IMR-90 (cell line): ENCODE data around the gene ZBED4. TPM values are rescaled to one million over a fixed set of nuclear protein-coding genes. Genes with fewer than 3 reads are reported as not detected.

ENCODE experiments used
- ATAC-seq: fragments of 200-7000 bp; cut with Tn5 transposase; 2 replicates; pipeline ENCODE4 v1.9.1; 2020; ENCODE audit warnings: low read depth, mild to moderate bottlenecking, moderate library complexity
- BruUV-seq: library from RNA; stranded (reverse); fragments of 400-500 nt; replicated peaks from 2 replicates; lab custom pipeline; 2021; lab: Mats Ljungman, UMichigan
- CTCF ChIA-PET: fragments of 300-600 bp; formaldehyde crosslinking; extraction: SDS; loops from one replicate; lab custom pipeline; 2021; ENCODE audit warnings: antibody characterized with exemption; lab: Yijun Ruan, JAX
- POLR2A ChIA-PET: fragments of 300-600 bp; sonication (Branson Sonifier 250); formaldehyde crosslinking; loops from one replicate; lab custom pipeline; 2022; ENCODE audit warnings: antibody characterized with exemption; ENCODE audit not compliant: unreplicated experiment; lab: Charles Lee
- DNase-seq: peaks from one replicate; pipeline ENCODE4 v3.0.0; 2013
- H2AFZ ChIP-seq: replicated peaks from 2 replicates; pipeline ENCODE3; 2013; ENCODE audit warnings: low read length, mild to moderate bottlenecking; ENCODE audit not compliant: poor library complexity
- H2AK5ac ChIP-seq: 2 replicates; pipeline ENCODE4 v1.6.1; 2013; ENCODE audit warnings: low read depth, low read length, inconsistent platforms
- H2AK9ac ChIP-seq: replicated peaks from 2 replicates; pipeline ENCODE3; 2013; ENCODE audit warnings: mild to moderate bottlenecking, low read depth, low read length, moderate library complexity; ENCODE audit not compliant: poor library complexity
- H2BK120ac ChIP-seq: 2 replicates; pipeline ENCODE4 v1.6.1; 2013; ENCODE audit warnings: low read depth, low read length, inconsistent platforms
- H2BK15ac ChIP-seq: 3 replicates; pipeline ENCODE4 v1.6.1; 2013; ENCODE audit warnings: low read depth, low read length, inconsistent platforms
- H2BK20ac ChIP-seq: 2 replicates; pipeline ENCODE4 v1.6.1; 2013; ENCODE audit warnings: low read depth, mild to moderate bottlenecking, inconsistent platforms, low read length, moderate library complexity
- H2BK5ac ChIP-seq: 2 replicates; pipeline ENCODE4 v1.6.1; 2013; ENCODE audit warnings: mild to moderate bottlenecking, low read depth, low read length, inconsistent platforms; ENCODE audit not compliant: poor library complexity, severe bottlenecking
- H3K14ac ChIP-seq: replicated peaks from 2 replicates; pipeline ENCODE4 v1.6.1; 2013; ENCODE audit warnings: low read depth, low read length, inconsistent platforms
- H3K18ac ChIP-seq: 2 replicates; pipeline ENCODE4 v1.6.1; 2013; ENCODE audit warnings: low read depth, low read length, control low read depth
- H3K23ac ChIP-seq: 2 replicates; pipeline ENCODE4 v1.6.1; 2013; ENCODE audit warnings: low read depth, low read length, inconsistent platforms
- H3K27ac ChIP-seq: 2 replicates; pipeline ENCODE4 v1.5.1; 2013; ENCODE audit warnings: mild to moderate bottlenecking, control low read depth, low read length; ENCODE audit not compliant: insufficient read depth
- H3K27me3 ChIP-seq: 2 replicates; pipeline ENCODE4 v1.6.1; 2013; ENCODE audit warnings: low read length; ENCODE audit not compliant: control insufficient read depth, insufficient read depth
- H3K36me3 ChIP-seq: 2 replicates; pipeline ENCODE4 v1.6.1; 2013; ENCODE audit warnings: low read length, mixed read lengths; ENCODE audit not compliant: control insufficient read depth, insufficient read depth
- H3K4ac ChIP-seq: 2 replicates; pipeline ENCODE4 v1.6.1; 2013; ENCODE audit warnings: low read depth, low read length, inconsistent platforms
- H3K4me1 ChIP-seq: 2 replicates; pipeline ENCODE4 v1.6.1; 2013; ENCODE audit warnings: low read length, mixed read lengths; ENCODE audit not compliant: control insufficient read depth, insufficient read depth
- H3K4me2 ChIP-seq: 2 replicates; pipeline ENCODE4 v1.6.1; 2013; ENCODE audit warnings: low read depth, mild to moderate bottlenecking, control low read depth, low read length, moderate library complexity
- H3K4me3 ChIP-seq: 2 replicates; pipeline ENCODE4 v1.5.1; 2013; ENCODE audit warnings: low read depth, mild to moderate bottlenecking, control low read depth, low read length, moderate library complexity; ENCODE audit not compliant: insufficient read depth
- H3K56ac ChIP-seq: 2 replicates; pipeline ENCODE4 v1.6.1; 2013; ENCODE audit warnings: low read length, inconsistent platforms; ENCODE audit not compliant: insufficient read depth; ENCODE audit errors: extremely low read depth
- H3K79me1 ChIP-seq, 2 experiments: 2 replicates each; pipeline ENCODE4 v1.6.1; 2013; ENCODE audit warnings: low read length in 2 of 2, inconsistent platforms in 1 of 2, low read depth in 1 of 2
- H3K9ac ChIP-seq: 2 replicates; pipeline ENCODE4 v1.6.1; 2013; ENCODE audit warnings: low read depth, low read length, control low read depth
- H3K9me1 ChIP-seq: 2 replicates; pipeline ENCODE4 v1.6.1; 2013; ENCODE audit warnings: low read length, inconsistent platforms; ENCODE audit not compliant: insufficient read depth
- H3K9me3 ChIP-seq: 2 replicates; pipeline ENCODE4 v1.6.1; 2013; ENCODE audit warnings: low read length; ENCODE audit not compliant: control insufficient read depth, insufficient read depth
- H4K20me1 ChIP-seq: 2 replicates; pipeline ENCODE4 v1.6.1; 2013; ENCODE audit warnings: low read length, inconsistent platforms; ENCODE audit not compliant: insufficient read depth
- H4K5ac ChIP-seq: 2 replicates; pipeline ENCODE4 v1.6.1; 2013; ENCODE audit warnings: mild to moderate bottlenecking, low read depth, low read length, control low read depth
- H4K8ac ChIP-seq, 2 experiments: 2 replicates each; pipeline ENCODE4 v1.6.1; 2013; ENCODE audit warnings: low read depth in 2 of 2, low read length in 2 of 2, control low read depth in 1 of 2, inconsistent platforms in 1 of 2
- H4K91ac ChIP-seq: 2 replicates; pipeline ENCODE4 v1.6.1; 2013; ENCODE audit warnings: low read depth, low read length, inconsistent platforms; ENCODE audit not compliant: insufficient read depth
- NFE2L2 ChIP-seq: fragments of 150-350 bp; IDR thresholded peaks from 2 replicates; pipeline ENCODE4 v1.6.1; 2016; ENCODE audit warnings: low read depth, mild to moderate bottlenecking, low read length
- RAD21 ChIP-seq: IDR thresholded peaks from 2 replicates; pipeline ENCODE4 v1.6.1; 2012; ENCODE audit warnings: low read length, improper control_type of control experiment
- WGBS, 2 experiments: methylation state at CpG; one replicate each; pipeline versions ENCODE4 v1.1.5 to v1.1.7; 2013; ENCODE audit warnings: missing lambda C conversion rate in 2 of 2; ENCODE audit not compliant: insufficient read length in 1 of 2; ENCODE audit errors: extremely low coverage in 2 of 2; 5-methylcytosine and 5-hydroxymethylcytosine counted together
- dilution Hi-C: fragments of 300-500 bp; cut with HindIII; formaldehyde crosslinking; loops from one replicate; pipeline ENCODE4 v1.14.3; 2018; ENCODE audit warnings: low sequenced_read_pairs; ENCODE audit not compliant: unreplicated experiment
- in situ Hi-C: fragments of 300-500 bp; cut with MboI; formaldehyde crosslinking; loops from 3 replicates; pipeline ENCODE4 v1.14.3; 2019; ENCODE audit warnings: low sequenced_read_pairs, inconsistent platforms, mixed read lengths
- intact Hi-C: fragments of 100-400 bp; cut with micrococcal nuclease; formaldehyde crosslinking; loops from 2 replicates; pipeline ENCODE4 v1.10.0; 2022
- polyA plus RNA-seq, 3 experiments: library from polyadenylated mRNA; depleted of rRNA; stranded (reverse); fragments of >200 nt; gene quantifications; 2 replicates each; pipeline ENCODE4 v1.2.3, GENCODE V29; 2012; ENCODE audit warnings: low replicate concordance in 1 of 3
- total RNA-seq: library from RNA; depleted of rRNA; stranded (reverse); fragments of >200 nt; gene quantifications from 2 replicates; pipeline ENCODE4 v1.2.3, GENCODE V29; 2012
- TF ChIP-seq, protein P1 (sequence below): fragments of 150-350 bp; IDR thresholded peaks from 2 replicates; pipeline ENCODE4 v1.6.1; 2016; ENCODE audit warnings: low read depth, mild to moderate bottlenecking, low read length, moderate library complexity, borderline replicate concordance
- TF ChIP-seq, protein P2 (sequence below): fragments of 150-350 bp; IDR thresholded peaks from 2 replicates; pipeline ENCODE4 v1.6.1; 2017; ENCODE audit warnings: mild to moderate bottlenecking, antibody characterized with exemption, low read length, low read depth

Gene ZBED4
- total and polyA plus RNA-seq, 2 of the 4 experiments (the other 2 are of a cell fraction) = 9.3 to 10.5 TPM

DNA sequence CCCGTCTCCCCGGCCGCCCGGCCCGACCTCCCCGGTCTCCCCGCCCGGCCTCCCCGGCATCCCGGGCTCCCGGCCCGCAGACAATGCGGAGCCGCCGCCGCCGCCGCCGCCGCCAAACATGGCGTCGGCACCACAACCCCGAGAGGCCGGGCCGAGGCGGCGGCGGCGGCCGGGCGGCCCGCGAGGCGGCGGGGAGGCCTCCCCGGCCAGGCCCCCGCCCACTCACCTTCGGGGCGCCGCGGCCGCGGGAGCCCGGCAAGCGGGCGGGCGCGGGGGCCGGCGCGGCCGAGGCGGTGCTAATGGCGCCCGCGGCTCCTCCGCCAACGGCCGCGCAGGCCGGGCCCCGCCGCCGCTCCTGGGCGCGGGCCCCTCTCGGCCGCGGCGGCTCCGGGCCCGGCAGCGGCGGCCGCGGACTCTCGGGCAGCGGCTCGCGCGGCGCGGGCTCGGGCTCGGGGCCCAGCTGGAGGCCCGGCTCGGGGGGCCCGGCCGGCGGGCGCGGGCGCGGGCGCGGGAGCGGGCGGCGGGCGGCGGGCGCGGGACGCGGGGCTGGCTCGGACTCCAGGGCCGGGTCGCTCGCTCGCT, 26.3 kb upstream of the ZBED4 start:
- TF ChIP-seq, protein P1, sequence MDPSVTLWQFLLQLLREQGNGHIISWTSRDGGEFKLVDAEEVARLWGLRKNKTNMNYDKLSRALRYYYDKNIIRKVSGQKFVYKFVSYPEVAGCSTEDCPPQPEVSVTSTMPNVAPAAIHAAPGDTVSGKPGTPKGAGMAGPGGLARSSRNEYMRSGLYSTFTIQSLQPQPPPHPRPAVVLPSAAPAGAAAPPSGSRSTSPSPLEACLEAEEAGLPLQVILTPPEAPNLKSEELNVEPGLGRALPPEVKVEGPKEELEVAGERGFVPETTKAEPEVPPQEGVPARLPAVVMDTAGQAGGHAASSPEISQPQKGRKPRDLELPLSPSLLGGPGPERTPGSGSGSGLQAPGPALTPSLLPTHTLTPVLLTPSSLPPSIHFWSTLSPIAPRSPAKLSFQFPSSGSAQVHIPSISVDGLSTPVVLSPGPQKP = no peak
- TF ChIP-seq NFE2L2 = no peak
- TF ChIP-seq RAD21 = no peak
- TF ChIP-seq, protein P2, sequence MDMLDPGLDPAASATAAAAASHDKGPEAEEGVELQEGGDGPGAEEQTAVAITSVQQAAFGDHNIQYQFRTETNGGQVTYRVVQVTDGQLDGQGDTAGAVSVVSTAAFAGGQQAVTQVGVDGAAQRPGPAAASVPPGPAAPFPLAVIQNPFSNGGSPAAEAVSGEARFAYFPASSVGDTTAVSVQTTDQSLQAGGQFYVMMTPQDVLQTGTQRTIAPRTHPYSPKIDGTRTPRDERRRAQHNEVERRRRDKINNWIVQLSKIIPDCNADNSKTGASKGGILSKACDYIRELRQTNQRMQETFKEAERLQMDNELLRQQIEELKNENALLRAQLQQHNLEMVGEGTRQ = no peak
- POLR2A ChIA-PET = no interaction called here
- no peak overlapping the region for H3K4me2 ChIP-seq
- 0% methylated on average over 58 of the region's 110 CpGs; no CpG with 5 or more reads in 1 of the 2 experiments for WGBS, 2 experiments
- dilution Hi-C loops (no loop called here), in situ Hi-C loops (no loop called here), intact Hi-C loops (no loop called here)
- ATAC-seq (peak; percentile 44), DNase-seq (no peak)
- peak overlapping the region; percentile 90 for H2AK9ac ChIP-seq
- peaks cover 19% of the 10 kb centered on the region for H3K9me1 ChIP-seq
- H3K27me3 ChIP-seq = no peaks in the 10 kb centered on the region
- H3K9me3 ChIP-seq = peaks cover 12% of the 10 kb centered on the region
- no TSS peak for BruUV-seq
- no peak overlapping the region; a peak in 1 of 4 replicates for H4K8ac ChIP-seq
- peak overlapping the region; percentile 70; the same call in 1 of the 2 replicates for H3K4ac ChIP-seq
- H4K91ac ChIP-seq = no peak overlapping the region
- H4K20me1 ChIP-seq = peaks cover 45% of the 10 kb centered on the region
- no peak overlapping the region for H3K23ac ChIP-seq
- no peak overlapping the region for H2BK120ac ChIP-seq
- no peak overlapping the region for H2BK15ac ChIP-seq
- no peak overlapping the region for H2BK20ac ChIP-seq
- peak overlapping the region; percentile 71 for H2AFZ ChIP-seq
- H3K14ac ChIP-seq = no peak overlapping the region
- H2BK5ac ChIP-seq = peak overlapping the region; percentile 37
- no peak overlapping the region for H2AK5ac ChIP-seq
- H3K4me1 ChIP-seq = peaks cover 10% of the 10 kb centered on the region
- peak overlapping the region; percentile 98 for H3K4me3 ChIP-seq
- H3K27ac ChIP-seq = peak overlapping the region; percentile 54
- H3K9ac ChIP-seq = peak overlapping the region; percentile 80
- peaks cover 0 to 32% of the 10 kb centered on the region in 2 experiments; a peak in 2 of 4 replicates for H3K79me1 ChIP-seq
- no peak overlapping the region for H3K18ac ChIP-seq
- CTCF ChIA-PET = no interaction called here
- peaks cover 22% of the 10 kb centered on the region for H3K36me3 ChIP-seq
- no peak overlapping the region for H3K56ac ChIP-seq
- H4K5ac ChIP-seq = no peak overlapping the region
